KG1 (cell line): ENCODE results near the gene MAPK7.

Experiments used
- DNase-seq: peaks from one replicate; lab custom pipeline; 2025; lab: John Stamatoyannopoulos, UW

MAPK7 gene

DNA sequence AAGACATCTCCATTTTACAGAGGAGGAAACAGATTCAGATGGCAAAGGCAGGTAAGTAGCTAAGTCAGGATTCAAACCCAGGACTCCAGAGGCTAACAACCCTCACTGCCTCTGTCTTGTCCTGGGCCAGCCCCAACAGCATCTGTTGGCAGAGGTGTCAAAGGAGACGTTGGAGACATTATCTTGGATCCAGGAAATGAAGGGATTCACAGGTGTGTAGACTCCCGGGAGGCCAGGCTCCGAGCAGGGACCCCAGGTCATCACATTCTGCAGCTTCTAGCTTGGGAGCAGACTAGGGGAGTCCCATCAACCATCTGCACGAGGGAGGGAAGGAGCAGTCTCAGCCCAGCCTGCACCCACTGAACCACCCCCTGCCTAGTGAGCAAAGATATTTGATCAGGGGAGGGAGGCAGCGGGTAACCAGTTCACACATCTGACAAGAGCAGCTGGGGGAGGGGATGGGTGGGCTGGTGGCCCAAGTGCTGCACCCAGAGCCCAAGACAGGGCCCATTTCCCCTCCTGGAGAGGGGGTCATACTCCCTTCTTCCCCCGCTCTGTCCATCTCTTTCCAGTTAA is 14.8 kb upstream of the MAPK7 start:
- DNase-seq = no peak

DNA sequence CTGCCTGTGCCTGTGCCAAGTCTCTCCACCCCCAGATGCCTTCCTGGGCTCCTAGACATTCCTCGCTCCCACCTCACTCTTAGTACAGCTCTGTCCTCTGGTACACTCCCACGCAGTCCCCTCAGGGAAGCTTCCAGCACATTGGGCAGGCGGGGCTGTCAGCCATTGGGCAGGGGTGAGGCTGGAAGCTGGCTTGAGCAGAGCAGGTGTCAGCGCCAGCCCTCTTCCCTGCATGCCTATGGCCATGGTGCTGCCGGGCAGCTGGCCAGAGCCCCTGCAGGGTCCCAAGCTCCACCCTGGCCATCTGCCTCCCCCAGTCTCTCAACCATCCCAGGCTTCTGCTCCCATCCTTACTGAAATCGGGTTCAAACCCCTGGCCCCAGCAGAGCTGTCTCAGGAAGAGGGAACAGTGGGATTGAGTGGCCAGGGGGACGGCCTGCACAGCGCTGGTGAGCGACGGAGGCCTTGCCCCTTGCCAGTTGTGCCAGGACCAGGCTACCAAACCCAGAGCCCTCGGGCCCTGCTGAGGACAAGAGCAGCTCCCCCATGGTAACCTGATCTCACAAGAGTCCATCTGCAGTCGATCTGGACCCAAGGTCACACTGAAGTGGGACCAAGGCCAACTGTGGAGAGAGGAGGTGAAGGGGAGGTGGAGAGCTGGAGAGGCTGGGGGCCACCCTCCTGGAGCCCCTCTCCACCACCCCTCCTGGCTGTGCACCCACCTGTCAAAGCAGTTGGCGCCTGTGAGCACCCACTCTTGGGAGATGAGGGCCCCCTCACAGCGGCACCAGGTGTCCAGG is 13.4 kb upstream of the MAPK7 start:
- no peak for DNase-seq

DNA sequence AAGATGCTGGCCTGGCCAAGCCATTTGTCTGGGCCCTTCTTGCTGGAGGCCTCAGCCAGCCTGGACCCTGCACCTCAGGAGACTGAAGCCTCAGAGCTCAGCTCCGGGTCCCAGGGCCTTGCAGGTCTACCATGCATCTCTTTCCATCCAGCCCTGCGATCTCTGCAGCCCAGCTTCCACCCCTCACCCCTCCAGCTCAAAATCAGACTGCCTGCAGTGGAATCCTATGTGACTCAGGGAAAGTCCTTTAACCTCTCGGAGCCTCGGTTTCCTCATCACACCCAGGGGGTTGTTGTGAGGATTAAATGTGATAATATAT is 12.8 kb upstream of the MAPK7 start:
- DNase-seq = no peak

DNA sequence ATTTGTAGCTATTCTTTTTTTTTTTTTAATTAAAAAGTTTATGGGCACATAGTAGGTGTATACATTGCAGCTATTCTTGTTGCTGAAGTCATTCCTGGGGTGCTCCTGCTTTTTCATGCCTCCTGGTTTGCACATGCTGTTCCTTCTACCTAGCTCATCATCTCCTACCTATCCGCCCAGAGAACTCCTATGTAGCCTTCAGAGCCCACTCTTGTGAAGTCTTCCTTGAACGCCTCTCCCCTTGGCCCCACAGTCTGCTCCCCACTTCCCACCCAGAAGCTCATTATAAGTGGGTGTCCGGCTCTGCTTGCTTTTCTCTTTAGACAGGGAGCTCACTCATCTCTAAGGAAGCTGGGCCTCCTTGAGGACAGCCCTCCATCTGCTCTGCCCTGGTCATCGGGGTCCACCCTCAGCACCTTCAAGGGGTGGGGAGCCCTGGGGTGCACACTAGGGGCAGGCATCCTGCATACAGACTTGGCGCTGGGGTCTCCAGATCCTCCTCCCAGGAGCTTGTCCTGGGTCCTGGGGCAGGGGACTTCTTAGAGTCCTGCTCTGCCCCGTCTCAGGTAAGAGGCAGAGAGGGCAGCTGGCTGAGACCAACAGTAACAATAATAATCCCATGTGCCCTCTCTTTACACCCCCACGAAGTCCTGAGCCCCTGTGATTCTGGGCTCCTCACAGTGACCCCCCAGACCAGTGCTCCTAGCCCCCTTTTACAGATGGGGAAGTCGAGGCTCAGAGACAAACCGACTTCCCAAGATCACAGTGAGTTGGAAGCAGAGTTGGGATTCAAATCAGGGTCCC is 12.3 kb upstream of the MAPK7 start:
- no peak for DNase-seq

DNA sequence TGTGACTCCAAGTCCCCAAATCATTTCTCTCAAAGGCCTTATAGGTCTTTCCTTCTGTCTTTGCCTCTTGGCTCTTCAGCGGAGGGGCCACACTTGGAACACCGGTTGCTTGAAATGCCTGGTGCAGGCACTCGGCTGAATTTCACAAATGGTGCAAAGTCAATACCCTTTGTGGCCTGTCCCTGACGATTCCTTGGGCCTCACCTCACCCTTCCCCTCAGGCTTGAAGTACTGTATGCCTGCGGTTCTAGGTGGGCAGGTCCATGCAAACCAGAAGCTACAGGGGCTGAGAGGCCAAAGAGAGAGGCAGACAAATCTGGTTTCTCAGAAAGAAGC is 11.7 kb upstream of the MAPK7 start:
- no peak for DNase-seq

DNA sequence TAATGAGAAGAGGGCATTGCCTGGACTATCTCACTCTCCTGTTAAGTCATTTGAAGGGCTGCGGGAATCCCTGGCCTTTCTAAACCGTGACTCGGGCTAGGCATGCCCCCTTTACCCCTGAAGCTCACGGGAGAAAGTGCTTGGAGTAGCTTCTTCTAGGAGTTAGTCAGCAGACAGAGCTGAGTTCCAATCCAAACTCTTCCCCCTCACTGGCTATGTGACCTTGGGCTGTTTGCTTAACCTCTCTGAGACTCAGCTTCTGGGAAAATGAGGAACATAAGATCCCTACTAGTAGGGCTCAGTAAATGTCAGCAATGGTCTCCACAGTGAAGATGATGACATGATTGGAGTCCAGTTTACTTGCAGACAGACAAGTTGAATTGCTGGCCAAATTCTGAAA is 10.1 kb upstream of the MAPK7 start:
- no peak for DNase-seq

DNA sequence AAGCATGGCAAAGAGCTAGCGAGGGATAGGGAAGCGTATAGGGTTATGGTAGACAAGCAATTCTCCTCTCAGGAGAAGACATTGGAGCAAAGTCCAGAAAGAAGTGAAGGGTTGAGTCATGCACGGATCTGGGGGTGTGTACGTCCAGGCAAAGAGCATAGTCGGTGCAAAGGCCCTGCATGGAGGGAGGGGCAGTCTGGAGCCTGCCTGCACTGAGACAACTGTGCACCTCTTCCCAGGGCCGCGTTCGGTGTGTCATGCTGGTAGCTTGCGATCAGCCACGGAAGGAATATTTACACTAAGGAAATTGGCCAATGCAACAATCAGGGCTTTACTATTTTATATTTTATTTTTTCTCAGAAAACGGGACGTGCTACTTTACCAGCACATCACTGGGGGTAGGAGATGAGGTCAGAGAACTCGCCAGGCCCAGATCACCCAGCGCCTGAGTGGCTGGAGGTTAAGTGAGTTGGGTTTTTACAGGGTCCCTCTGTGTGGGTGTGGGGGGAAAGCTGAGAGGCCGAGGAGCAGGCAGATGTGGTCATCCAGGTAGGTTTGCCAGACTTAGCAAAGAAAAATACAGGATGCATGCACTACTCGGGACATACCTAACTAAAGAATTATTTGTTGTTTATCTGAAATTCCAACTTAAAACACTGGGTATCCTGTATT is 9.1 kb upstream of the MAPK7 start:
- DNase-seq = no peak

DNA sequence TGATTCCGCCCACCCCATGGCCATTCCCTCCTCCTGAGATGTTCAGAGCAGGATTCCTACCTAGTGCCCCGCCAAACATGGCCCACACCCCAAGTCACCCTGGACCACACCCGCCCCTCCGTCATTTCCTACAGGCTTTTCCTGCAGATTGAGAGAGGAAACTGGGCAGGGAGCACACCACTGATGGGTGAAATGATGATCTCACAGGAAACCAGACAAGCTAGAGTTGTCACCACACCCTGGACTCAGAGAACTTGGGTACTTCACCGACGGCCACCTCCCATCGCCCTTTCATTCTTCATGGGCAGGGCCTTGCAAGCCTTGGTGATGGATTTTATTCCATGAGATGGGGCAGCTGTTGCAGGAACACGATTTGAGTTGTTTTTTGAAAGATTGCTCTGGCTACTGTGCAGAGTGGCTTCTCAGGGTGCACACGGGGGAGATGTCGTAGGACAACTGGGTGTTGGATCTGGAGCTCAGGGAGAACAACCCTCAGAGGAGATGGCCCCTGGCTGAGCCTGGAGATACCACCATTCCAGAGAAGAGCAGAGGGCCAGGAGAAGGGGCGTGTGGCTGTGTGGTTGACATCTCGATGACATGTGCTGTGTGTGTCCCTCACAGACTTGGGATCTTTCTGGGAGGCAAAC is 8.3 kb upstream of the MAPK7 start:
- DNase-seq = no peak

DNA sequence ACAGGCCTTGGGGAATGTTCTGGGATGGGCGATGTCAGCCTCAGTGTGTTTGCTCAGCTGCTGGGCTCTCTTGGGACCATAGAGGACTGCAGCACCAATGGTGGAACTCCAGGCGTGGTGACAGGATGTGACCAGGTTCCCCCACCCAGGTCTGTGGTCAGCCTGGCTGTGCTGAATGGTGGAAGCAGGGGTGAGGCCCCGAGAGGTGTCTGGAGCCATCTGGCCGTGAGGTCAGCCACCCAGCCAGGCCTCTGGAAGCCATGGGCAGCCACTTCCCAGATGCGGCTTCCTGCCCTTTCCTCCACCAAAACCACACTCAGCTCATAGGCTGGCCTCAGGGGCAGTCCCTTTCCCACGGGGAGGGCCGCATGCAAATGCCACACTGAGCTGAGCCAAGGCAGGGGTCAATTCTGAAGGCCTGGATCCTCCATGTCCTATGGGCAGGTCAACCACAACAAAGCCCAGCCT is 7.8 kb upstream of the MAPK7 start:
- DNase-seq = no peak

DNA sequence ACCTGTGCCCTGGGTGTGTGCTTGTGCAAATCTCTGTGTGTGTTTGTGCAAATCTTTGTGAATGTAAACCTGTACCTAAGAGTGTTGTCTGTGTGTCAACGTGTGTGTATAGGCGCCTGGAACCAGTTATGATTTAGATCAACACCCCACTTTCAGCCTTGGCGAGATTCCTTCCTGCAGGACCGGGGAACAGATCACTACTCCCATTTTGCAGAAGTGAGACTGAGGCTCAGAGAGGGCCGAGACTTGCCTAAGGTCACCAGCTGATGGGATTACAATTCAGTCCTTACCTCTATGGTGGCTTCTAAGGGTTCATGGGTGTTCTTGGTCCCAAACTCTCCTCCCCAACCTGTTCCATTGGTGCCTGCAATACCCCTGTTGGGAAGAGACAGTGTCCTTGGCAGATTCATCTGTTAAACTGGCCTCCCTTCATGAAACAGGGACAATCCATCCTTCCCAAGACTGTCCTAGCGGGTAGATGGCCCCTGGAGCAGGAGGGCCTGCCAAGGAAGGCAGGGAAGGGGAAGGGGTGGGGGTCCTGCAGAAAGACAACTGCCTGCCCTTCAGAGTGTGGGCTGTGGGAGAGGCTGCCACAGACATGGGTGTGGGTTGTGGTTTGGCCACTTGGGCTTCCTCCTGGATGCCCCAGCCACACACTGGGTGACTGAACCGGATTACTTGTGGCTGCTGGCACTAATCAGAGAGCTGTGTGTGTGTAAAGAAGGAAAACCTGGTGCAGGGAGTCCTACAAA is 6.9 kb upstream of the MAPK7 start:
- DNase-seq = no peak

DNA sequence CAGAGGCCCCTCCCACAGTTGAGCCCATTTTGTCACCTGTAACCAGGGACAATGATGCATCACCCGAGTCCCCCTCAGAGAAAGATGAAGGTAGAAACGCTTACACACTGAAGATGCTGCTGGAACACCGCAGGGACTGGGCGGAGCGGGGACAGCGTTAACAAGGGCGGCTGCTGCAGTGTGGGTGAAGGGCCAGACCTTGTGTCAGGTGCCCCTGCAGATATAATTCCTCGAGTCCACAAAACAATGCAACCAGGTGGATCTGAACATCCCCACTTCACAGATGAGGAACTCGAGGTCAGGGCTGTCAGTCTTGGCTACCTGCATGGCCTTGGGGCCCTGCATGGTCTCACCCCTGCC is 6.3 kb upstream of the MAPK7 start:
- DNase-seq = no peak

DNA sequence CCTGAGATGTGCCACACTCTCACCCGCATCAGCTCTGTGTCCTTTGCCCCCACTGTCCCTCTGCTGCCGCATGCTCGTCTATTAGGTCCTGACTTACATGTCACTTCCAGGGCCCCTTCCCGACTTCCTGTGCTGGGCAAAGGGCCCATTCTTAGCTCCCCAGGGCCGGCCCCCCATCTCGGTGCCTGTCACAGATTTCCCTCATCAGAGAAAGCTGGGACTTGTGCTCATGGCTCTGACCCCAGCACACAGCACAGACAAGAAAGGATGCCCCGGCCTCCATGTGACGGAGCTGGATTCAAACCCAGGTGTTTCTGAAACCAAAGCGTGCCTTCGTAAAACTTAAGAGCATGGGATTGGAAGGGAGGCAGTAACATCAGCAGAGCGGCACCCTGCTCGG is 5.9 kb upstream of the MAPK7 start:
- DNase-seq = no peak

DNA sequence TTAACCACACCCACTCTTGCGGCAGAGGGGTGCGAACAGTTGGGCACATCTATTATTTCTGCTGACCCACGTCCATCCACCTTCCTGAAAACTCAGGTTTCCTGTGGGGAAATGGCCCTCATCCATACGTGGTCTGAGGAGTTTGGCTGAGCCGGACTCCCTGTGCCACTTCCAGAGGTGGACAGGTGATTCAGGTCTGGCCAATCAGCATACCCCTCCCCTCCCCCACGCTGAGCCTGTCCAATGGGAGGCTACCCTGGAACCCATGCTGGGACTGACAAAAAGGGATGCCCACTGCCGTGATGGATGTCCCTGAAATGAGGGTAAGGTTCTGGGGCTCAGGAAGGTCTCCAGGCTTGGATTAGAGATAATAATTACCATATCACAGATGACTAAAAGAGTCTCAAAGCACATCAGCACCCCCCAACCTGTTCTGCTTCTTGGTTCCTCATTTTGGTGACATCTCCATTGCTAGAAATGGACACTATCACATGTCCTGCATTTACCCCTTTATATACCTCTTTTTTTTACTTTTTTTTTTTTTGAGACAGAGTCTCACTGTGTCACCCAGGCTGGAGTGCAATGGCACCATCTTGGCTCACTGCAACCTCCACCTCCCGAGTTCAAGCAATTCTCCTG is 5.3 kb upstream of the MAPK7 start:
- no peak for DNase-seq

DNA sequence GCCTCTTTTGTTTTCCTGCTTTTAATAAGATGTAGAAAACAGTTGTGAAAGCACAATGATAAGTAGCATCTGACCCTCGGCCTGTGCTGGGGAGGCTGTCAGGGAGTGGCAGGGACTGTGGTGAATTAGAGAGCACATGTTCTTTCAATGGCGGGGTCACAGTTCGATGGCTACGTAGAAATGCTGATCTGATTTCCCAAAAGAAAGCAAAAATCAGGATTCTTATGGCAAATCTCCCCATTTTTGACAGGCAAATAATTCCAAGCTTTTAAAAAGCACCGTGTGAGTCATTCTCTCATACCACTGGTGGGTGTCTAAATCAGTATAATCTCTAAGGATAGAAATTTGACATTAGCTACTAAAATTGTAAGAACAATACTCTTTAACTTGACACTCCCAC is 4.2 kb upstream of the MAPK7 start:
- DNase-seq = no peak

DNA sequence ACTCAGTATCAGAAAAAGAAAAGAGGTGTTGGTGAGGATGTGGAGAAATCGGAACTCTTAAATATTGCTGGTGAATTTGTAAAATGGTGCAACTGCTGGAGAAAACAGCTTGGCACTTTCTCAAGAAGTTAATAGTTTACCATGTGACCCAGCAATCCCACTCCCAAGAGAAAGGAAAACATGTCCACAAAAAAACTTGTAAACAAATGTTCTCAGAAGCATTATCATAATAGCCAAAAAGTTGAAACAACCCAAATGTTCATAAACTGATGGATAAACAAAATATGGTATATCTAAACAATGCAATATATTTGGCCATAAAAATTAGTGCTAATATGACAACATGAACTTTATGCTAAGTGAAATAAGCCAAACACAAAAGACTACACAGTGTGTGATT is 2.6 kb upstream of the MAPK7 start:
- DNase-seq = no peak

DNA sequence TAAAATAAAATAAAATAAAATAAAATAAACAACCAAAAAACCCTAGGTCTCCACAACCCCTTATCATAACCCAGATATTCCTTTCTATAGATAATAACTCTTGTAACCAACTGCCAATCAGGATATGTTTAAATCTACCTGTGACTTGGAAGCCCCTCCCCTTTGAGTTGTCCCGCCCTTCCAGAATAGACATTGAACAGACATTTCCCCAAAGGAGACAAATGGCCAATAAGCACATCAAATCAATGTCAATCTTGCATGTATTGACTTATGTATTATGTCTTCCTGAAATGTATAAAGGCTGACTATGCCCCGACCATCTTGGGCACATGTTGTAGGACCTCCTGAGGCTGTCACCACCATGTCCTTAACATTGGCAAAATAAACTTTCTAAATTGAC is 1.5 kb upstream of the MAPK7 start:
- no peak for DNase-seq

DNA sequence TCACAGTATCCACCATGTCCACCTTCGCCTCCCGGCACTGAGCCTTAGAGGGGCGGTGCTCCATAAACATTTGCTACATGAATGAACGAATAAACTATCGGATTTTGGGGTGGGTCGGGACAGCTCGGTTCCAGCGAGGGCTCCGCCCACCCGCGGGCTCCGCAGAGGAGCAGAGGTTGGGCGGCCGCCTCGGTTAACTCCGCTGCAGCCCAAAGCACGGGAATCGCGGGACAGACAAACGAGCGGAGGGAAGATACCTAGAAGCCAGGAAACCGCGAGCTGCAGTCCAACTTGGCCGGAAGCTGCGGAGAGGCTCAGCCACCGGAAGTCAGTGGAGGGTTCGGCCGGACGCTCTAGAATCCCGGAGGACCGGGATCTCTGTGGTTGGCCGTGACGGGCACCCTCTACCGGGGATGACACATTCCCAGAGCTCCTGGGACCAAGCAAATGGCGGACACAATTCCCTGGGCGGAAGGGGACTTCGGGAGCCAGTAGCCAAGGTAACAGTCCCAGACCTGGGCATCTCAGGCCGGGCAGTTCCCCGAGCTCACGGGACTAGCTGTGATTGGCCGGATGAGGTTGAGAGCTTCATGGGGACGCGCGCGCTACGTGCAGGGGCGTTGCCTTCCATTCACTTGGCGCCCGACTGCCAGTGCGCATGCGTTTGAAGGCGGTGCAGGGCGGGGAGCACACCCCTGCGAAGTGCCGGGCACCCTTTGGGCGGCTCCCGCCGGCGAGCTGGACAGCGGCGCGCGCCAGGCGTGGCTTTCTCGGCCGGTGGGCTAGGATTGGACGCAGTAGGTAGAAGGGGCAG is 489 bp upstream of the MAPK7 start:
- peak; percentile 86 for DNase-seq

DNA sequence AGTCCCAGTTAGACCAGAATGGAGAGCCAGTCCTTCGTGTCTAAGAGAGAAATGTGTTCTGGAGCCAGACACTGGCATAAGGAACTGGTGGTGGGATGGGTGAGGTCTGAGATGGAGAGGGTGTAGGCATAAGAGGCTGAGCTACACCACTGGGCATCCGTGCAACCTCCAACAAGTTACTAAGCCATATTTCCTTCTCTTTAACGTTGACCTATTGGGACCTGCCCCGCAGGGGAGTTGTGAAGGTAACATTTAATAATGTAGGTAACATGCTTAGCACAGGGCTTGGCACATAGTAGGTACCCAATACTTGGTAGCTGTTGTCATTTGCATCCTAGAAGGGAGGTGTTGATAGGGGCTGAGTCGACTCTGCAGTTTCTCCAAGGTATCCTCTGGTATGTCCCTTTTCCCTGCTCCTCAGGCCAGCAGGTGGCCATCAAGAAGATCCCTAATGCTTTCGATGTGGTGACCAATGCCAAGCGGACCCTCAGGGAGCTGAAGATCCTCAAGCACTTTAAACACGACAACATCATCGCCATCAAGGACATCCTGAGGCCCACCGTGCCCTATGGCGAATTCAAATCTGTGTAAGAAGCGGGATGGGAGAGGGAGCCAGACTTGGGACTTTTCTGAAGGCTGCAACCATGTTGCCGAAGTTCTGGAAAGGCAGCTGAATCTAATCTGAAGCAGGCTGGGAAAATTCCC is 1.2 kb downstream of the MAPK7 start:
- DNase-seq = no peak

DNA sequence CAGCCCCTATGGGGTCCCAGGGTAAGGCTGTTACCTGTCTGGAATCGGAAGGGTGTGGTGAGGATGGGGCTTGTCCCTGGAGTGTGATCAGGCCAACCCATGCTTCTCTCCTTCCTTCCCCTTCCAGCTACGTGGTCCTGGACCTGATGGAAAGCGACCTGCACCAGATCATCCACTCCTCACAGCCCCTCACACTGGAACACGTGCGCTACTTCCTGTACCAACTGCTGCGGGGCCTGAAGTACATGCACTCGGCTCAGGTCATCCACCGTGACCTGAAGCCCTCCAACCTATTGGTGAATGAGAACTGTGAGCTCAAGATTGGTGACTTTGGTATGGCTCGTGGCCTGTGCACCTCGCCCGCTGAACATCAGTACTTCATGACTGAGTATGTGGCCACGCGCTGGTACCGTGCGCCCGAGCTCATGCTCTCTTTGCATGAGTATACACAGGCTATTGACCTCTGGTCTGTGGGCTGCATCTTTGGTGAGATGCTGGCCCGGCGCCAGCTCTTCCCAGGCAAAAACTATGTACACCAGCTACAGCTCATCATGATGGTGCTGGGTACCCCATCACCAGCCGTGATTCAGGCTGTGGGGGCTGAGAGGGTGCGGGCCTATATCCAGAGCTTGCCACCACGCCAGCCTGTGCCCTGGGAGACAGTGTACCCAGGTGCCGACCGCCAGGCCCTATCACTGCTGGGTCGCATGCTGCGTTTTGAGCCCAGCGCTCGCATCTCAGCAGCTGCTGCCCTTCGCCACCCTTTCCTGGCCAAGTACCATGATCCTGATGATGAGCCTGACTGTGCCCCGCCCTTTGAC is 2.4 kb downstream of the MAPK7 start:
- no peak for DNase-seq
